ENCODE results near the gene ARAF.

Gene ARAF

DNA sequence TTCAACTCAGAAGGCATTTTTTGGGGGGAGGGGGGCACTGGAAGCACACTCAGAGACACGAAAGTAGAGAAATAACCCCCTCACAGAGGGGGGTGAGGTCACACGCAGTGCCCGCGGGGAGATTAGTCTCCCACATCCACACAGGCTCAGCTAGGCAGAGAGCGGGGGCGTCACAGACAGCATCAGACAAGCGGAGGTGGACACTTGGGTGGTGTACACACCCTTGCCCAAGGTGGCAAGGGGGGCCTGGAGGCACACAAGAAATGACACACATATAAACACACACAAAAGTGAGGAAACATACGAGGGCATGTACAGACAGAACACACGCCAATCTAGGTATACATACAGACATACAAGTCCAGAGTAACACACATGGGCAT, 59.3 kb downstream of the ARAF start:
- no peak for DNase-seq (ENCODE audit: low read depth)

Data from GM04504 (cell line).